CD4-positive, alpha-beta T cell treated with Interleukin-15 for 1 hour (primary cell): ENCODE data around the gene CEP170B.
"Not testable (repeated sequence)": the region's sequence is repeated elsewhere in the genome, so short reads cannot be mapped to it uniquely, and the experiment has no call there.

ENCODE experiments used
- DNase-seq: peaks from one replicate; pipeline ENCODE4 v3.0.0-alpha.2; 2020

Gene CEP170B

GRCh38 chr14:104892531-104893434, 27.7 kb downstream of the CEP170B start:
- DNase-seq, result no peak

- DNase-seq, result no peak
These were observed 28.6 kb downstream of the CEP170B start for GRCh38 chr14:104893435-104894207.

- DNase-seq, result no peak
These were observed 29.5 kb downstream of the CEP170B start for GRCh38 chr14:104894331-104895206.

GRCh38 chr14:104895207-104895785, 30.2 kb downstream of the CEP170B start:
- DNase-seq, result no peak

GRCh38 chr14:104895786-104896661, 31.0 kb downstream of the CEP170B start:
- DNase-seq, result no peak

GRCh38 chr14:104897330-104898194, 32.5 kb downstream of the CEP170B start:
- DNase-seq, result no peak

- DNase-seq, result no peak
These were observed 33.1 kb downstream of the CEP170B start for GRCh38 chr14:104898195-104898558.

GRCh38 chr14:104898870-104899510, 33.9 kb downstream of the CEP170B start:
- DNase-seq, result no peak

- no peak for DNase-seq
These were observed 34.7 kb downstream of the CEP170B start for GRCh38 chr14:104899781-104900180.

GRCh38 chr14:104900639-104901512, 35.8 kb downstream of the CEP170B start:
- no peak for DNase-seq

GRCh38 chr14:104903990-104904389, 38.9 kb downstream of the CEP170B start:
- no peak for DNase-seq

GRCh38 chr14:104904650-104905578, 39.8 kb downstream of the CEP170B start:
- not testable (repeated sequence) for DNase-seq

GRCh38 chr14:104905579-104905933, 40.5 kb downstream of the CEP170B start:
- DNase-seq, result not testable (repeated sequence)

GRCh38 chr14:104908303-104908702, 43.2 kb downstream of the CEP170B start:
- no peak for DNase-seq

GRCh38 chr14:104912053-104912452, 47.0 kb downstream of the CEP170B start:
- no peak for DNase-seq

GRCh38 chr14:104913435-104913834, 48.4 kb downstream of the CEP170B start:
- no peak for DNase-seq

GRCh38 chr14:104917116-104917515, 52.0 kb downstream of the CEP170B start:
- DNase-seq, result no peak

- no peak for DNase-seq
These were observed 52.9 kb downstream of the CEP170B start for GRCh38 chr14:104917993-104918392.
